NCI-H2081 treated with DMSO at 0.1 percent for 48 hours (cell line): ENCODE data around the gene GNGT1.

ENCODE experiments used
- DNase-seq: peaks from one replicate; lab custom pipeline; 2025; lab: John Stamatoyannopoulos, UW

The GNGT1 gene

GRCh38 chr7:93943816-93944540 is 37.6 kb downstream of the GNGT1 start:
- DNase-seq = no peak

- DNase-seq = no peak
These were observed 38.3 kb downstream of the GNGT1 start for GRCh38 chr7:93944673-93945072.

- DNase-seq = no peak
These were observed 38.7 kb downstream of the GNGT1 start for GRCh38 chr7:93945083-93945482.

GRCh38 chr7:93945756-93946535 is 39.6 kb downstream of the GNGT1 start:
- DNase-seq = no peak

GRCh38 chr7:93948106-93948505 is 41.7 kb downstream of the GNGT1 start:
- DNase-seq = no peak

- no peak for DNase-seq
These were observed 42.5 kb downstream of the GNGT1 start for GRCh38 chr7:93948873-93949272.

- DNase-seq = no peak
These were observed 43.1 kb downstream of the GNGT1 start for GRCh38 chr7:93949423-93949822.

GRCh38 chr7:93955304-93955703 is 48.9 kb downstream of the GNGT1 start:
- DNase-seq = no peak

- no peak for DNase-seq
These were observed 51.4 kb downstream of the GNGT1 start for GRCh38 chr7:93957767-93958166.

GRCh38 chr7:93958216-93958615 is 51.8 kb downstream of the GNGT1 start:
- DNase-seq = no peak

- DNase-seq = no peak
These were observed 52.3 kb downstream of the GNGT1 start for GRCh38 chr7:93958651-93959050.
